HepG2 (cell line): ENCODE results near the gene HDGFL3. TPM values are rescaled to one million over a fixed set of nuclear protein-coding genes. Genes with fewer than 3 reads are reported as not detected.

Source experiments
- ATAC-seq: fragments of 200-7000 bp; cut with Tn5 transposase; 3 replicates; pipeline ENCODE4 v1.9.1; 2020; ENCODE audit warnings: mild to moderate bottlenecking, moderate library complexity
- BruUV-seq: library from RNA; stranded (reverse); fragments of 400-500 nt; replicated peaks from 2 replicates; lab custom pipeline; 2021; lab: Mats Ljungman, UMichigan
- CTCF ChIA-PET: fragments of 300-600 bp; formaldehyde crosslinking; extraction: SDS; loops from one replicate; lab custom pipeline; 2021; ENCODE audit warnings: low total read pairs, inconsistent platforms, low intra/inter-chr PET ratio; lab: Yijun Ruan, JAX
- POLR2A ChIA-PET: fragments of 350-600 bp; sonication (Branson Sonifier 250); formaldehyde crosslinking; loops from one replicate; lab custom pipeline; 2020; ENCODE audit warnings: antibody characterized with exemption, inconsistent platforms; lab: Yijun Ruan, JAX
- DNase-seq: peaks from one replicate; pipeline ENCODE4 v3.0.0-alpha.2; 2015; ENCODE audit warnings: low spot score
- FAIRE-seq: peaks from 3 replicates; lab custom pipeline; 2011; peaks lifted over from hg19 to GRCh38; lab: Jason Lieb, UNC
- H2AFZ ChIP-seq: one replicate; pipeline ENCODE4 v1.6.1; 2011; ENCODE audit warnings: low read length, inconsistent platforms
- H3K27ac ChIP-seq: fragments of 300-600 bp; 3 replicates; pipeline ENCODE4 v1.8.0; 2011; ENCODE audit warnings: mixed run types, mild to moderate bottlenecking, mixed read lengths, low read length, inconsistent platforms; ENCODE audit not compliant: insufficient read depth; ENCODE audit errors: extremely low read length
- H3K27me3 ChIP-seq, 2 experiments: fragments of 200-600 bp in 1 of 2; 2 replicates in 1 of 2; 3 replicates in 1 of 2; pipeline versions ENCODE4 v1.6.0 to v1.8.0; 2011; ENCODE audit warnings: low read length in 2 of 2, mild to moderate bottlenecking in 2 of 2, moderate library complexity in 2 of 2, inconsistent platforms in 1 of 2; ENCODE audit not compliant: insufficient read depth in 2 of 2, control insufficient read depth in 1 of 2
- H3K36me3 ChIP-seq, 2 experiments: fragments of 200-600 bp in 1 of 2; replicated peaks in 1 of 2; 2 replicates in 1 of 2; 3 replicates in 1 of 2; pipeline versions ENCODE4 v1.5.1 to v1.8.0; 2011; ENCODE audit warnings: low read length in 2 of 2, inconsistent platforms in 1 of 2; ENCODE audit not compliant: insufficient read depth in 2 of 2, control insufficient read depth in 1 of 2
- H3K4me1 ChIP-seq: 2 replicates; pipeline ENCODE4 v1.5.1; 2012; ENCODE audit warnings: low read length, inconsistent platforms; ENCODE audit not compliant: insufficient read depth
- H3K4me2 ChIP-seq: 2 replicates; pipeline ENCODE4 v1.6.0; 2011; ENCODE audit warnings: low read depth, low read length, inconsistent platforms
- H3K4me3 ChIP-seq, 3 experiments: fragments of 200-600 bp in 1 of 3; sonication (generic), shearing (Covaris generic) in 1 of 3; replicated peaks in 1 of 3; 2 replicates each; pipeline ENCODE4 v1.5.1; 2011 to 2016; ENCODE audit warnings: low read length in 3 of 3, inconsistent platforms in 2 of 3, low read depth in 2 of 3, mild to moderate bottlenecking in 2 of 3, control low read depth in 1 of 3, mixed read lengths in 1 of 3; ENCODE audit not compliant: insufficient read depth in 1 of 3
- H3K79me2 ChIP-seq: one replicate; pipeline ENCODE4 v1.6.1; 2011; ENCODE audit warnings: low read length, inconsistent platforms; ENCODE audit not compliant: insufficient read depth
- H3K9ac ChIP-seq: 2 replicates; pipeline ENCODE4 v1.6.0; 2011; ENCODE audit warnings: mild to moderate bottlenecking, low read depth, low read length, inconsistent platforms; ENCODE audit not compliant: insufficient read depth
- H3K9me3 ChIP-seq: 2 replicates; pipeline ENCODE4 v1.5.1; 2012; ENCODE audit warnings: mild to moderate bottlenecking, low read length
- H4K20me1 ChIP-seq: 2 replicates; pipeline ENCODE4 v1.6.0; 2011; ENCODE audit warnings: inconsistent platforms, mild to moderate bottlenecking, low read length, moderate library complexity; ENCODE audit not compliant: insufficient read depth
- ELF4 ChIP-seq: sonication (generic); formaldehyde crosslinking; IDR thresholded peaks from 2 replicates; pipeline ENCODE4 v1.5.0; 2020; ENCODE audit warnings: missing genetic modification reagents, mild to moderate bottlenecking, moderate library complexity, borderline replicate concordance
- ETS1 ChIP-seq: sonication (generic); formaldehyde crosslinking; IDR thresholded peaks from 2 replicates; pipeline ENCODE4 v1.4.0; 2020; ENCODE audit warnings: missing genetic modification reagents
- ETV6 ChIP-seq: sonication (generic); formaldehyde crosslinking; conservative IDR thresholded peaks from 2 replicates; pipeline ENCODE4 v1.4.0; 2020; ENCODE audit warnings: missing genetic modification reagents
- GFI1 ChIP-seq: sonication (generic); formaldehyde crosslinking; IDR thresholded peaks from 2 replicates; pipeline ENCODE4 v1.5.0; 2020; ENCODE audit warnings: missing genetic modification reagents, mild to moderate bottlenecking, borderline replicate concordance
- HBP1 ChIP-seq: IDR thresholded peaks from 2 replicates; pipeline ENCODE4 v1.6.1; 2016; ENCODE audit warnings: low read depth, control low read depth
- IKZF1 ChIP-seq: fragments of 450-650 bp; IDR thresholded peaks from 2 replicates; pipeline ENCODE4 v1.7.1; 2016
- KAT2B ChIP-seq: fragments of 150-350 bp; IDR thresholded peaks from 2 replicates; pipeline ENCODE4 v1.6.1; 2014; ENCODE audit warnings: low read depth, low read length, borderline replicate concordance
- RNF2 ChIP-seq: fragments of 450-650 bp; conservative IDR thresholded peaks from 2 replicates; pipeline ENCODE4 v1.6.1; 2016; ENCODE audit warnings: low read depth
- SATB2 ChIP-seq: sonication (generic); formaldehyde crosslinking; IDR thresholded peaks from 2 replicates; pipeline ENCODE4 v1.5.0; 2020; ENCODE audit warnings: missing genetic modification reagents
- STAG1 ChIP-seq: sonication (generic); formaldehyde crosslinking; IDR thresholded peaks from 2 replicates; pipeline ENCODE4 v1.4.0; 2020; ENCODE audit warnings: missing genetic modification reagents
- TCF7L2 ChIP-seq: IDR thresholded peaks from 2 replicates; pipeline ENCODE4 v1.6.1; 2011; ENCODE audit warnings: mild to moderate bottlenecking, low read depth, low read length, moderate library complexity
- ZNF367 ChIP-seq: sonication (generic); formaldehyde crosslinking; IDR thresholded peaks from 2 replicates; pipeline ENCODE4 v1.4.0; 2020; ENCODE audit warnings: missing genetic modification reagents, borderline replicate concordance
- ZNF704 ChIP-seq: sonication (generic); formaldehyde crosslinking; IDR thresholded peaks from 2 replicates; pipeline ENCODE4 v1.8.1; 2023; ENCODE audit warnings: mild to moderate bottlenecking, inconsistent platforms, moderate library complexity, missing genetic modification reagents, borderline replicate concordance
- WGBS: methylation state at CpG from one replicate; pipeline ENCODE4 v1.1.6; 2017; ENCODE audit warnings: low lambda C conversion rate; 5-methylcytosine and 5-hydroxymethylcytosine counted together
- in situ Hi-C: cut with HindIII; loops from 2 replicates; pipeline ENCODE4 v1.10.0; 2017; ENCODE audit warnings: low pct_unique_long_range_greater_than_20kb; ENCODE audit not compliant: extremely low pct_ligation_motif_present
- intact Hi-C: fragments of 100-400 bp; cut with micrococcal nuclease; formaldehyde crosslinking; loops from one replicate; pipeline ENCODE4 v1.10.0; 2022; ENCODE audit not compliant: unreplicated experiment
- polyA plus RNA-seq, 8 experiments: library from polyadenylated mRNA; depleted of rRNA in 3 of 8; stranded (reverse) in 7 of 8; unstranded in 1 of 8; fragments of >200 nt; fragmentation: Illumina TruSeq in 4 of 8; extraction: Trizol in 4 of 8; gene quantifications; 2 replicates each; pipeline versions ENCODE4 v1.2.1 to v1.2.3, GENCODE V29; 2011 to 2016; ENCODE audit warnings: low read depth in 4 of 8, missing spikeins in 1 of 8, mixed read lengths in 1 of 8; ENCODE audit not compliant: insufficient read depth in 1 of 8
- total RNA-seq, 5 experiments: library from RNA; depleted of rRNA; stranded (reverse); fragments of >200 nt; fragmentation: Illumina TruSeq; extraction: Trizol; gene quantifications; 2 replicates each; pipeline ENCODE4 v1.2.3, GENCODE V29; 2016; ENCODE audit warnings: low read depth in 1 of 5

Gene HDGFL3
- total and polyA plus RNA-seq, 2 of the 13 experiments (the other 11 are each of a cell fraction or from before 2014, with no cell fraction given), result 0.07 to 0.09 TPM

GRCh38 chr15:83190450-83190849 lies 17.2 kb downstream of the HDGFL3 start:
- FAIRE-seq (no peak), DNase-seq (no peak), ATAC-seq (no peak)
- H3K9me3 ChIP-seq, result no peaks in the 10 kb centered on the region
- WGBS, result 0% methylated on average over 1 of the region's 1 CpG
- no peak overlapping the region for H3K4me3 ChIP-seq
- CTCF ChIA-PET, result no interaction called here
- H3K27me3 ChIP-seq, result peaks cover 0 to 6% of the 10 kb centered on the region in 2 experiments; a peak in 2 of 5 replicates
- H3K79me2 ChIP-seq, result no peaks in the 10 kb centered on the region
- in situ Hi-C loops (no loop called here), intact Hi-C loops (no loop called here)
- H3K9ac ChIP-seq, result no peak overlapping the region
- TF ChIP-seq ETV6 (CRISPR knock-in tag) (no peak), SATB2 (CRISPR knock-in tag) (no peak), ZNF367 (no peak), RNF2 (no peak), KAT2B (no peak), STAG1 (CRISPR knock-in tag) (no peak)
- H2AFZ ChIP-seq, result no peak overlapping the region
- no peak overlapping the region for H3K4me2 ChIP-seq
- H4K20me1 ChIP-seq, result no peaks in the 10 kb centered on the region
- H3K27ac ChIP-seq, result no peak overlapping the region
- H3K36me3 ChIP-seq, result no peaks in the 10 kb centered on the region
- no peaks in the 10 kb centered on the region for H3K4me1 ChIP-seq
- POLR2A ChIA-PET, result no interaction called here
- BruUV-seq, result no TSS peak

- no peak for DNase-seq
- no peak overlapping the region for H3K27ac ChIP-seq
- no peaks in the 10 kb centered on the region for H4K20me1 ChIP-seq
- no TSS peak for BruUV-seq
- TF ChIP-seq ZNF704, result no peak
- TF ChIP-seq ETS1 (CRISPR knock-in tag), result no peak
- TF ChIP-seq ELF4 (CRISPR knock-in tag), result no peak
- TF ChIP-seq IKZF1, result no peak
- TF ChIP-seq GFI1 (CRISPR knock-in tag), result no peak
- no peak for TF ChIP-seq TCF7L2
- no peak for TF ChIP-seq HBP1 (CRISPR knock-in tag)
- H3K27me3 ChIP-seq, result no peaks in the 10 kb centered on the region; a peak in 2 of 5 replicates
- no peak overlapping the region for H2AFZ ChIP-seq
- H3K36me3 ChIP-seq, result no peaks in the 10 kb centered on the region
- ATAC-seq, result no peak
- H3K9ac ChIP-seq, result no peak overlapping the region
- 19% methylated on average over 3 of the region's 3 CpGs for WGBS
- H3K4me2 ChIP-seq, result no peak overlapping the region
- ChIA-PET POLR2A (no interaction called here), CTCF (no interaction called here)
- intact Hi-C loops (no loop called here), in situ Hi-C loops (no loop called here)
- FAIRE-seq, result no peak
- no peaks in the 10 kb centered on the region for H3K4me1 ChIP-seq
- H3K79me2 ChIP-seq, result no peaks in the 10 kb centered on the region
- no peak overlapping the region for H3K4me3 ChIP-seq
- no peaks in the 10 kb centered on the region for H3K9me3 ChIP-seq
These were observed 22.1 kb downstream of the HDGFL3 start for GRCh38 chr15:83185561-83185960.
